ENCODE measurements around the gene MLLT3. TPM values are rescaled to one million over a fixed set of nuclear protein-coding genes. Genes with fewer than 3 reads are reported as not detected.

The MLLT3 gene
- total and polyA plus RNA-seq, 2 donors, result 21.8 to 46.2 TPM

DNA sequence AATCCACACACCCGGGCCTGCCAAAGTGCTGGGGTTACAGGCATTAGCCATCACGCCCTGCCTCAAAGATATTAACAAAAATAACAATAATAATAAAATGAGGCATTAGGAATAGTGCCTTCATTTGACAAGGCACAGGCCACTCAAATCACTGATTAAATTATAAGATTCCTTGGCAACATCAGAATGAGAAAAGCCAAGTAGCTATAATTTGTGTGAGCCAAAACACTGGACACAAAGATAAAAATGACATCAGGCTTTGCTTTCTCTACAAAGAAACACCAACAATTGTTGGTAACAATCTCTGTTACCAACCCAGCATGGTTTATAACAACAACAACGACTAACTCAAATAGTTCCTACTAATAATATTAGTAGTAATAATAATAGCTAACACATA is 73.2 kb downstream of the MLLT3 start:
- no peak for DNase-seq (ENCODE audit: low read depth in 6 of 9, low spot score in 9 of 9)
- H3K36me3 ChIP-seq (ENCODE audit: control insufficient read depth in 2 of 2, insufficient read depth in 2 of 2, low read length in 1 of 2), result no peaks in the 10 kb centered on the region
- 96% methylated on average over 3 of the region's 3 CpGs for WGBS
- no peaks in the 10 kb centered on the region for H3K27me3 ChIP-seq (ENCODE audit: control insufficient read depth in 2 of 2, insufficient read depth in 1 of 2, low read length in 1 of 2)
- H3K9me3 ChIP-seq (ENCODE audit: control insufficient read depth in 2 of 2, insufficient read depth in 1 of 2, low read length in 1 of 2), result no peaks in the 10 kb centered on the region
- no peak overlapping the region for H3K4me3 ChIP-seq (ENCODE audit: low read length in 2 of 2)
- peaks cover 0 to 2% of the 10 kb centered on the region in 2 donors for H3K4me1 ChIP-seq (ENCODE audit: control insufficient read depth in 2 of 2, insufficient read depth in 2 of 2, low read length in 2 of 2)
- no peak overlapping the region for H3K27ac ChIP-seq (ENCODE audit: low read depth in 1 of 2, low read length in 1 of 2)

DNA sequence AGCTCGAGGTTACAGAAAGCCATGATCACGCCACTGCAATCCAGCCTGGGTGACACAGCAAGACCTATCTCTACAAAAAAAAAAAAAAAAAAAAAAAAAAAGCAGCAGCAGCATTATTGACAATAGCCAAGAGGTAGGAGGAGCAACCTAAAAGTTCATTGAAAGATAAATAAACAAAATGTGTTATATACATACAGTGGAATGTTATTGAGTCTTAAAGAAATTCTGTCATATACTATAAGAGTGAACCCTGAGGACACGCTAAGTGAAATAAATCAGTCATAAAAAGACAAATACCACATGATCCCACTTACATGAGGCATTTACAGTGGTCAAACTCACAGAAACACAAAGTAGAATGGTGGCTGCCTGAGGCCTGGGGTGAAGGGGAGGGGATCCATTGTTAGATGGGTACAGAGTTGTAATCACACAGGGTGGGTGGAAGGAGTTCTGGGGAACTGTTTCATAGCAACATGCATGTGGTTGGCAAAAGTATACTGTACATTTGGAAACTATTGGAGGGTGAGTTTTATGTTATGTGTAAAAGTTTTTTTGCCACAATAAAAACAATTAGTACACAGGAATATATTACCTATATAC is 77.2 kb downstream of the MLLT3 start:
- Histone ChIP-seq H3K36me3 (ENCODE audit: control insufficient read depth in 2 of 2, insufficient read depth in 2 of 2, low read length in 1 of 2) (peaks cover 0 to 4% of the 10 kb centered on the region in 2 donors), H3K27ac (ENCODE audit: low read depth in 1 of 2, low read length in 1 of 2) (no peak overlapping the region), H3K4me1 (ENCODE audit: control insufficient read depth in 2 of 2, insufficient read depth in 2 of 2, low read length in 2 of 2) (no peaks in the 10 kb centered on the region), H3K27me3 (ENCODE audit: control insufficient read depth in 2 of 2, insufficient read depth in 1 of 2, low read length in 1 of 2) (no peaks in the 10 kb centered on the region), H3K4me3 (ENCODE audit: low read length in 2 of 2) (no peak overlapping the region), H3K9me3 (ENCODE audit: control insufficient read depth in 2 of 2, insufficient read depth in 1 of 2, low read length in 1 of 2) (peaks cover 3 to 7% of the 10 kb centered on the region in 2 donors)
- DNase-seq (ENCODE audit: low read depth in 6 of 9, low spot score in 9 of 9), result no peak
- WGBS, result 97% methylated on average over 3 of the region's 3 CpGs

DNA sequence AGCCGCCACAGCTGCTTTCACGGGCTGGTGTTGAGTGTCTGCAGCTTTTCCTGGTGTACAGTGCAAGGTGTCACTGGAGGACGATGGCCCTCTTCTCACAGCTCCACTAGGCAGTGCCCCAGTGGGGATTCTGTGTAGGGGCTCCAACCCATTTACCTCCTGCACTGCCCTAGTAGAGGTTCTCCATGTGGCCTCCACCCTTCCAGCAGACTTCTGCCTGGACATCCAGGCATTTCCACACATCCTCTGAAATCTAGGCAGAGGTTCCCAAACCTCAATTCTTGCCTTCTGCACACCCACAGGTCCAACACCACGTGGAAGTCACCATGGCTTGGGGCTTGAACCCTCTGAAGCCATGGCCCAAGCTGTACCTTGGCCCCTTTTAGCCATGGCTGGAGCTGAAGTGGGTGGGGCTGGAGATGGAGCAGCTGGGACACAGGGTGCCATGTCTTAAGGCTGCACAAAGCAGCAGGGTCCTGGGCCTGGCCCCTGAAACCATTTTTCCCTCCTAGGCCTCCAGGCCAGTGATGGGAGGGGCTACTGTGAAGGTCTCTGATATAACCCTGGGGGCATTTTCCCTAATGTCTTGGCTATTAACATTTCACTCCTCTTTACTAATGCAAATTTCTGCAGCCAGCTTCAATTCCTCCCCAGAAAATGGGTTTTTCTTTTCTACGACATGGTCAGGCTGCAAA is 82.0 kb downstream of the MLLT3 start:
- H3K36me3 ChIP-seq (ENCODE audit: control insufficient read depth in 2 of 2, insufficient read depth in 2 of 2, low read length in 1 of 2), result peaks cover 0 to 4% of the 10 kb centered on the region in 2 donors
- DNase-seq (ENCODE audit: low read depth in 6 of 9, low spot score in 9 of 9), result no peak
- no peak overlapping the region for H3K27ac ChIP-seq (ENCODE audit: low read depth in 1 of 2, low read length in 1 of 2)
- no peaks in the 10 kb centered on the region for H3K4me1 ChIP-seq (ENCODE audit: control insufficient read depth in 2 of 2, insufficient read depth in 2 of 2, low read length in 2 of 2)
- H3K9me3 ChIP-seq (ENCODE audit: control insufficient read depth in 2 of 2, insufficient read depth in 1 of 2, low read length in 1 of 2), result peaks cover 6 to 12% of the 10 kb centered on the region in 2 donors
- H3K27me3 ChIP-seq (ENCODE audit: control insufficient read depth in 2 of 2, insufficient read depth in 1 of 2, low read length in 1 of 2), result no peaks in the 10 kb centered on the region
- WGBS, result 98% methylated on average over 5 of the region's 5 CpGs
- no peak overlapping the region for H3K4me3 ChIP-seq (ENCODE audit: low read length in 2 of 2)

DNA sequence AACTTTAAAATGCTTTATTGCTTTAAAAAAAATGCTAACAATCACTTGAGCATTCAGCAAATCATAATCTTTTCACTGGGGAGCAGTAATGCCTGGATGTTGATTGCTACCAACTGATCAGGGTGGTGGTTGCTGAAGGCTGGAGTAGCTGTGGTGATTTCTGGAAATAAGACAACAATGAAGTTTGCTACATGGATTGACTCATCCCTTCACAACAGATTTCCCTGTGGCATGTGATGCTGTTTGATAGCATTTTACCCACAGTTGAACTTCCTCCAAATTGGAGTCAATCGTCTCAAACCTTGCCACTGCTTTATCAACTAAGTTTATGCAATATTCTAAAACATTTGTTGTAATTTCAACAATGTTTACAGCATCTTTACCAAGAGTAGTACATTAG is 83.3 kb downstream of the MLLT3 start:
- H3K36me3 ChIP-seq (ENCODE audit: control insufficient read depth in 2 of 2, insufficient read depth in 2 of 2, low read length in 1 of 2), result peaks cover 0 to 4% of the 10 kb centered on the region in 2 donors
- no peak for DNase-seq (ENCODE audit: low read depth in 6 of 9, low spot score in 9 of 9)
- no peak overlapping the region for H3K4me3 ChIP-seq (ENCODE audit: low read length in 2 of 2)
- no peaks in the 10 kb centered on the region for H3K4me1 ChIP-seq (ENCODE audit: control insufficient read depth in 2 of 2, insufficient read depth in 2 of 2, low read length in 2 of 2)
- no peak overlapping the region for H3K27ac ChIP-seq (ENCODE audit: low read depth in 1 of 2, low read length in 1 of 2)
- H3K9me3 ChIP-seq (ENCODE audit: control insufficient read depth in 2 of 2, insufficient read depth in 1 of 2, low read length in 1 of 2), result peaks cover 6 to 12% of the 10 kb centered on the region in 2 donors
- no peaks in the 10 kb centered on the region for H3K27me3 ChIP-seq (ENCODE audit: control insufficient read depth in 2 of 2, insufficient read depth in 1 of 2, low read length in 1 of 2)
- WGBS, result 81% methylated on average over 1 of the region's 1 CpG

DNA sequence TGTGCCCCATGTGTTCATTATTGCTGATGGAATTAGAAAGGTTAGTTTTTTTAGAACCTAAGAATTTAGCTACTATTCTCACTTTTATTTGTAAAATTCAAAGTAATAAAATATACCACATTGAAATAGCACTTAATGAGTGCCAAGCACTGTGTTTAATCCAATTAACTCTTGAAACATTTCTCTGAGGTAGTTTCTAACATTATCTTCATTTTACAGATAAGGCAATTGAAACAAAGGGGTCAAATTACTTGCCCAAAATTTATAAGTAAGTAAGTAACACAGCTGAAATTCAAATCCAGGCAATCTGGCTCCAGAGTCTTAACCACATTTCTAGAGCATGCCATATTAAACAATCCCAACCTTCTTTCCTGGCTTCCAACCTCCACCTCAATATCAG is 84.2 kb downstream of the MLLT3 start:
- DNase-seq (ENCODE audit: low read depth in 6 of 9, low spot score in 9 of 9), result no peak
- no peaks in the 10 kb centered on the region for H3K4me1 ChIP-seq (ENCODE audit: control insufficient read depth in 2 of 2, insufficient read depth in 2 of 2, low read length in 2 of 2)
- H3K9me3 ChIP-seq (ENCODE audit: control insufficient read depth in 2 of 2, insufficient read depth in 1 of 2, low read length in 1 of 2), result peaks cover 6 to 12% of the 10 kb centered on the region in 2 donors
- H3K36me3 ChIP-seq (ENCODE audit: control insufficient read depth in 2 of 2, insufficient read depth in 2 of 2, low read length in 1 of 2), result peaks cover 0 to 4% of the 10 kb centered on the region in 2 donors
- no peak overlapping the region for H3K27ac ChIP-seq (ENCODE audit: low read depth in 1 of 2, low read length in 1 of 2)
- no peaks in the 10 kb centered on the region for H3K27me3 ChIP-seq (ENCODE audit: control insufficient read depth in 2 of 2, insufficient read depth in 1 of 2, low read length in 1 of 2)
- H3K4me3 ChIP-seq (ENCODE audit: low read length in 2 of 2), result no peak overlapping the region

DNA sequence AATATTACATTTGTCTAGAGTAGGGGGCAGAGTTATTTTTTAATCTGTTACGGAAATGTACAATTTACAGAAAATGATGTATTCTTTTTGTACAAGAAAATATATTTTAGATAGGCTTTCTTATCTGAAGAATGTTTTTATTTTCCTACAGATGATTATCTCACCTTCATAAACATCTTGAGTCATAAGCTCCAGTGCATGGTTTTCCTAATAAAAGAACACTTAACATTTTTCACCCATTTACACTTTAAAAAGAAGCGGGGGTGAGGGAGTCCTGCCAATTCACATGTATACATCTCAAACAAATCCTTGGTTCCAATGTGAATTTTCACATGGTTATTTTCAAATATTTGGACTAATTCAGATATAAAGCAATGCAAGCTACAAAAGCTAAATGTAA is 85.0 kb downstream of the MLLT3 start:
- H3K27ac ChIP-seq (ENCODE audit: low read depth in 1 of 2, low read length in 1 of 2), result no peak overlapping the region
- H3K4me3 ChIP-seq (ENCODE audit: low read length in 2 of 2), result no peak overlapping the region
- WGBS, result 74% methylated on average over 2 of the region's 2 CpGs
- peaks cover 6 to 12% of the 10 kb centered on the region in 2 donors for H3K9me3 ChIP-seq (ENCODE audit: control insufficient read depth in 2 of 2, insufficient read depth in 1 of 2, low read length in 1 of 2)
- H3K4me1 ChIP-seq (ENCODE audit: control insufficient read depth in 2 of 2, insufficient read depth in 2 of 2, low read length in 2 of 2), result no peaks in the 10 kb centered on the region
- peaks cover 0 to 4% of the 10 kb centered on the region in 2 donors for H3K36me3 ChIP-seq (ENCODE audit: control insufficient read depth in 2 of 2, insufficient read depth in 2 of 2, low read length in 1 of 2)
- DNase-seq (ENCODE audit: low read depth in 6 of 9, low spot score in 9 of 9), result no peak
- H3K27me3 ChIP-seq (ENCODE audit: control insufficient read depth in 2 of 2, insufficient read depth in 1 of 2, low read length in 1 of 2), result no peaks in the 10 kb centered on the region

DNA sequence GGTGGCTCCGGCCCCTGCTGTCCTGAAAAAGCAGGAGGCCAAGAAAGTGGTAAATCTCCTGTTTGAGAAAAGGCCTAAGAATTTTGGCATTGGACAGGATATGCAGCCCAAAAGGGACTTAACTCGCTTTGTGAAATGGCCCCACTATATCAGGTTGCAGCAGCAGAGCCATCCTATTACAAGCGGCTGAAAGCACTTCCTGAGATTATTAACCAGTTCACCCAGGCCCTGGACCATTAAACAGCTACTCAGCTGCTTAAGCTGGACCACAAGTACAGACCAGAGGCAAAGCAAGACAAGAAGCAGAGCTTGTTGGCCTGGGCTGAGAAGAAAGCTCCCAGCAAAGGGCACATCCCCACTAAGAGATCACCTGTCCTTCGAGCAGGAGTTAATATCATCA is 89.7 kb downstream of the MLLT3 start:
- DNase-seq (ENCODE audit: low read depth in 6 of 9, low spot score in 9 of 9), result no peak
- Histone ChIP-seq H3K36me3 (ENCODE audit: control insufficient read depth in 2 of 2, insufficient read depth in 2 of 2, low read length in 1 of 2) (no peaks in the 10 kb centered on the region), H3K27ac (ENCODE audit: low read depth in 1 of 2, low read length in 1 of 2) (no peak overlapping the region), H3K27me3 (ENCODE audit: control insufficient read depth in 2 of 2, insufficient read depth in 1 of 2, low read length in 1 of 2) (no peaks in the 10 kb centered on the region), H3K4me3 (ENCODE audit: low read length in 2 of 2) (no peak overlapping the region), H3K9me3 (ENCODE audit: control insufficient read depth in 2 of 2, insufficient read depth in 1 of 2, low read length in 1 of 2) (no peaks in the 10 kb centered on the region), H3K4me1 (ENCODE audit: control insufficient read depth in 2 of 2, insufficient read depth in 2 of 2, low read length in 2 of 2) (no peaks in the 10 kb centered on the region)
- 98% methylated on average over 4 of the region's 4 CpGs for WGBS

DNA sequence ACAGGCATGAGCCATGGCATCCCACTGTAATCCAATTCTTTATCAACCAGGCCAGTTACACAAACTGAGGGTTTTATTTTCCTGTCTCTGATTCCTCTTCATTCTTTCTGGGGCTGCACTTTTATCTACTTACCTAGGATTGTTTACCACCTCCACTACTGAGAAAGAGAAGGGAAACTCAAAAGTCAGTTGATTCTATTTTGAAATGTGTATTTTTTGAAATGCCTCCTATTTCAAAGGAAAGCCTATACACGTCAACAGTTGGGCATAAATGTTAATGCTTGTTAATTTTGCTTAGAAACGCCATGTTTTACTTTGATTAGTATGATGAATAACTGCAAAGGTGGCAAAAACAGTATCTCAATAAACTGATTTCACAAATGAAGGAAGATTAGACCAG is 92.5 kb downstream of the MLLT3 start:
- H3K9me3 ChIP-seq (ENCODE audit: control insufficient read depth in 2 of 2, insufficient read depth in 1 of 2, low read length in 1 of 2), result no peaks in the 10 kb centered on the region
- no peaks in the 10 kb centered on the region for H3K36me3 ChIP-seq (ENCODE audit: control insufficient read depth in 2 of 2, insufficient read depth in 2 of 2, low read length in 1 of 2)
- H3K27ac ChIP-seq (ENCODE audit: low read depth in 1 of 2, low read length in 1 of 2), result no peak overlapping the region
- H3K4me3 ChIP-seq (ENCODE audit: low read length in 2 of 2), result no peak overlapping the region
- H3K4me1 ChIP-seq (ENCODE audit: control insufficient read depth in 2 of 2, insufficient read depth in 2 of 2, low read length in 2 of 2), result no peaks in the 10 kb centered on the region
- WGBS, result 71% methylated on average over 2 of the region's 2 CpGs
- no peaks in the 10 kb centered on the region for H3K27me3 ChIP-seq (ENCODE audit: control insufficient read depth in 2 of 2, insufficient read depth in 1 of 2, low read length in 1 of 2)
- no peak for DNase-seq (ENCODE audit: low read depth in 6 of 9, low spot score in 9 of 9)

DNA sequence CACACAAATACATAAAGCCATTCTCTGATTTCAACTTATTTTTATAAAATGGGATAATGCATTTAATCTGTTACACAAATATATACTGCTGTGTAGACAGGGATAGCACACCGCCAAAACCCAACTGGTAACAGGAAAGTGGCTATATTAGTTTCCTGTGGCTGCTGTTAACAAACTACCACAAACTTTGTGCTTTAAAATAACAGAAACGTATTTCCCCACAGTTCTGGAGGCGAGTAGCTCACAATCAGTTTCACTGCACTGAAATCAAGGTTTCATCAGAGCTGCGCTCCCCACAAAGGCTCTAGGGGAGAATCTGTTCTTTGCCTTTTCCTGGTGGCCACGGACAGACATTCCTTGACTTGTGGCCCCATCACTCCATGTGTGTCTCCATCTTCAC is 94.0 kb downstream of the MLLT3 start:
- Histone ChIP-seq H3K9me3 (ENCODE audit: control insufficient read depth in 2 of 2, insufficient read depth in 1 of 2, low read length in 1 of 2) (no peaks in the 10 kb centered on the region), H3K27ac (ENCODE audit: low read depth in 1 of 2, low read length in 1 of 2) (no peak overlapping the region), H3K36me3 (ENCODE audit: control insufficient read depth in 2 of 2, insufficient read depth in 2 of 2, low read length in 1 of 2) (no peaks in the 10 kb centered on the region), H3K4me3 (ENCODE audit: low read length in 2 of 2) (no peak overlapping the region), H3K4me1 (ENCODE audit: control insufficient read depth in 2 of 2, insufficient read depth in 2 of 2, low read length in 2 of 2) (no peaks in the 10 kb centered on the region), H3K27me3 (ENCODE audit: control insufficient read depth in 2 of 2, insufficient read depth in 1 of 2, low read length in 1 of 2) (no peaks in the 10 kb centered on the region)
- no peak for DNase-seq (ENCODE audit: low read depth in 6 of 9, low spot score in 9 of 9)
- 58% methylated on average over 5 of the region's 5 CpGs for WGBS

Data from thymus (tissue), 11 donors.